ENCODE measurements around the gene POM121C.
"Not testable (repeated sequence)": the region's sequence is repeated elsewhere in the genome, so short reads cannot be mapped to it uniquely, and the experiment has no call there.

The POM121C gene

GRCh38 chr7:75423481-75423880, 62.6 kb downstream of the POM121C start:
- DNase-seq (ENCODE audit: low read depth in 2 of 2): not testable (repeated sequence)

- not testable (repeated sequence) for DNase-seq (ENCODE audit: low read depth in 2 of 2)
Measured at GRCh38 chr7:75421798-75422710, 64.0 kb downstream of the POM121C start.

- DNase-seq (ENCODE audit: low read depth in 2 of 2): not testable (repeated sequence)
Measured at GRCh38 chr7:75420152-75420551, 65.9 kb downstream of the POM121C start.

DNA sequence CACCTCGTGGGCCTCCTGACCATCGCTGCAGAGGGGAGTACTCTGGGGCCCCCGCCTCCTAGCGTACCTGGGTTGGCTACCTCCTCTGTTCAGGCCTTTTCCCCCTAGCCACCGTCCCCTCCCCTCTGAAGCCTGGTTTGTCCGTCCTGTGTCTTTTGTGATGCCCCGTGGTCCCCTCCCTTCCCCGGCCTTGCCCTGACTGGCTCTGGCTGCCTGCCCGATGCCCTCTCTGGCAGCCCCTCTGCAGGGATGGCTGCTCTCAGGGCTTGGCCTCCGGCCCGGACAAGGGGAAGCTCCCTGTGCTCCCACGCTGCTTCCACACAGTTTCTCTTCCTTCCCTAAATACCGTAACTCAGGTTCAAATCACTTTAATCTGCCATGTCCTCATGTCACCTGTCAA, 66.4 kb downstream of the POM121C start:
- not testable (repeated sequence) for DNase-seq (ENCODE audit: low read depth in 2 of 2)

DNA sequence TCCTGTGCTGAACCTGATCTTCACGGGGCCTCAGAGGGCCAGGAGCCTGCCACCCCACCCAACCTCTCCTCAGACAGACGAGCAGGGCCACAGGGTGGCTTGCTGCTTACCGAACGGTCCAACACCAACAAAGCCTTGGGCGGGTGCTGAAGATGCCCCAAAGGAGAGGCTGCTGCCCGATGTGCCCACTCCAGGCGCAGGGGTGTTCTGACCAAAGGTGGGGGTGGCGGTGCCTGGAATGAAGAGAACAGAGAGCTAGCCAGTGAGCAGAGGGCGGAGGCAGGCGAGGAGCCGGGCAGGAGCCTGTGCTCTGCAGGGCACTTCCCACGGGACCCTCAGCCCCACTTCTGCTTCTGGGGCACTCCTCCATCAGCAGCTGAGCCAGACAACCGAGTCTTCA, 66.9 kb downstream of the POM121C start:
- DNase-seq (ENCODE audit: low read depth in 2 of 2): not testable (repeated sequence)

DNA sequence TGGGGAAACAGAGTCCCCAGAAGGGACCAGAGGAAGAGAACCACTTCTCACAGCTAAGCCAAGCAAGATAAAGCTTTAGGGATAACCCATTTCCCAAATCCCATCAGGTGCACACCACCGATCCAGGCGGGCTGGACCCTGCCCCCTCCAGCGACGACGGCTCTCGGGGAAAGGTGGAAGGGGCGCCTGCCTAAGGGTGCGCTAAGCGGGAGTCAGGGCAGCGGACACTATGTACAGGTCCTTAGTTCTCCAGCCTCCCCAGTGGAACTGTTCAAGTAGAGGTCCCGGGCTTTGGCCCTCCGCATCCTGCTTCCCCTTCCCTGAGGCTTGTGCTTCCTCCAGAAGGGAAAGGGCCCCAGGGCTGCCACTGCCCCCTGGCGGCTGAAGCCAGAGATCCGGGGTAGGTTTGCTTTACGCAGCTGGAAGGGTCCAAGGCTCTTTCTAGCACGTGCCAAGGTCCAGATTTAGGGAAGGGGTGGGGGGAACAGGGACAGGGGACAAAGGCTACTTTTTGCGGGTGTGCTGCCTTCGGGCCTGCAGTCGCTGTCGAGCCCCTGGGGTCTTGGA, 67.7 kb downstream of the POM121C start:
- DNase-seq (ENCODE audit: low read depth in 2 of 2): not testable (repeated sequence)

DNA sequence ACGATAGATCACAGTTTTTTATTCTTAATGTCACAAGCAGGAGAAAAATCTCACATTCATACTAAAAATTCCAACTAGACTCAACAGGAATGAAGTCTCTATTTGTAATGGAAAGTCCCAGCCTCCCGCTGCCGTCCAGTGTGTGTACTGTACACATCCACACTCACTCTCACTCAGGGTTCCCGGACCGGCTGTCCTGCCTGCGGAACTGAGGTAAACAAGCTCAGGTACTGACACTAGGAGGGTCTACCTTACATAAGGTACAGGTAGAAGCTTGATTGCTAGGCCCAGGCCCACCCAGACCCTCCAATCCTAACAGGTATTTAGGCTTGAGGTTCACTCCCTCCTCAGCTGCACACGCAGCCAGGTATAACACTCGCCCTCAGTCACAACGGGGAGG, 69.3 kb downstream of the POM121C start:
- DNase-seq (ENCODE audit: low read depth in 2 of 2): not testable (repeated sequence)

DNA sequence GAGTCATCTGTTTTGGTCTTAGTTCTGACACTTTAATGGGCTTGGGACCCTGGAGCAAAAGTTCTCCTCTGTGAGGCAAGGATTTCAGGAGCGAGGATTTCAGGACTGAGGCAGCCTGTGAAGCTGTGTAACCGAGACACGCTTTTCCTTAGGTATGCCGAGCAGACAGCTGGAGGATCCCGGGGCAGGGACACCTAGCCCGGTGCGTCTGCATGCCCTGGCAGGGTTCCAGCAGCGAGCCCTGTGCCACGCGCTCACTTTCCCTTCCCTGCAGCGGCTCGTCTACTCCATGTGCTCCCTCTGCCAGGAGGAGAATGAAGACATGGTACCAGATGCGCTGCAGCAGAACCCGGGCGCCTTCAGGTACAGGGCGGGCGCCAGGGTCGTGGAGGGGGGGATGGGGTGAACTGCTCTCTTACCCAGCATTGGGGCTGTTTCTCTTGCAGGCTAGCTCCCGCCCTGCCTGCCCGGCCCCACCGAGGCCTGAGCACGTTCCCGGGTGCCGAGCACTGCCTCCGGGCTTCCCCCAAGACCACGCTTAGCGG, 70.2 kb downstream of the POM121C start:
- DNase-seq (ENCODE audit: low read depth in 2 of 2): not testable (repeated sequence)

GRCh38 chr7:75415428-75415817, 70.7 kb downstream of the POM121C start:
- DNase-seq (ENCODE audit: low read depth in 2 of 2): not testable (repeated sequence)

DNA sequence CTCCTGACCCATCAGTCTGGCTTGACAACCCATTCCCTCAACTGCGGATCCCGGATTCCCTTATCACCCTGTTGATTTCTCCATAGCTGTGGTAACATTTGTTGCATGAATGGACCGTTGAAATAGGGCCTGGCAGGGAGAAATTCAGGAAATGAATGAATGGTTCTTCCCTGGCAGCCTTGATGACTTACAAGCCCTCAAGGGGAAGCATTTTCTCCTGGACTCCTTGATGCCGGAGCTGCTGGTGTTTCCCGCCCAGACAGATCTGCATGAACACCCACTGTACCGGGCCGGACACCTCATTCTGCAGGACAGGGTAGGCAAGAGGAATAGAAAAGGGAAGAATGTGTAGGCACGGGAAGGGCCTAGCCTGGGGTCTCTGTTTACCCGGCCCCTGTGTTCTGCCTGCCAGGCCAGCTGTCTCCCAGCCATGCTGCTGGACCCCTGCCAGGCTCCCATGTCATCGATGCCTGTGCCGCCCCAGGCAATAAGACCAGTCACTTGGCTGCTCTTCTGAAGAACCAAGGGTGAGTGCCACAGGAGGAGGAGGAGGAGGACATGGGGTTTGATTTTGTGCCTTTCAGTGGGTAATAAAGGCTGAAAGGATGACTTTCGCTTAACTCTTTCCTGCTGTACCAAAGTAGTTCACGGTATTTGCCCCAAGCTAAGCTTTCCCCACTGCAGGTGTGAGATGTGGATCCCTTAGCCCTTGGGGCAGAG, 71.2 kb downstream of the POM121C start:
- DNase-seq (ENCODE audit: low read depth in 2 of 2): not testable (repeated sequence)

DNA sequence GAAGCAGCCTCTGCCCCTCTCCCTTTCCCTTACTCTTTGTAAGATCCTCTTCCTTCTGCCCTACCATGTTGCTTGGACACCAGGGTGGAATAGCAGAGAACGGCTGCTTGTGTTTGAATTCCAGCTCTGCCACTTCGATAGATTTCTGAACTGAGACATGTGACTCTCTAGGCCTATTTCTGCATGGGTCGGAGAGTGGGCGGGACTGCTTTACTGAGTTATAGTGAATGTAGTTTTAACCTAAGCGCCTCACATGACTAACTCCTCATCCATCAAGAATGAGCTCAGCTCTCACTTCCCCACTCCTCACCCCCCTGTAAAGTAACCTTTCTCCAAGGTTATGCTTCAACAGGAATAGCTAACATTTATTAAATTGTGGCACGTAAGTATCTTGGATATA, 71.9 kb downstream of the POM121C start:
- not testable (repeated sequence) for DNase-seq (ENCODE audit: low read depth in 2 of 2)

- not testable (repeated sequence) for DNase-seq (ENCODE audit: low read depth in 2 of 2)
Measured at GRCh38 chr7:75410823-75411173, 75.3 kb downstream of the POM121C start.

GRCh38 chr7:75409880-75410822, 75.9 kb downstream of the POM121C start:
- not testable (repeated sequence) for DNase-seq (ENCODE audit: low read depth in 2 of 2)

GRCh38 chr7:75404663-75405062, 81.4 kb downstream of the POM121C start:
- not testable (repeated sequence) for DNase-seq (ENCODE audit: low read depth in 2 of 2)

- not testable (repeated sequence) for DNase-seq (ENCODE audit: low read depth in 2 of 2)
Measured at GRCh38 chr7:75403455-75404443, 82.3 kb downstream of the POM121C start.

DNA sequence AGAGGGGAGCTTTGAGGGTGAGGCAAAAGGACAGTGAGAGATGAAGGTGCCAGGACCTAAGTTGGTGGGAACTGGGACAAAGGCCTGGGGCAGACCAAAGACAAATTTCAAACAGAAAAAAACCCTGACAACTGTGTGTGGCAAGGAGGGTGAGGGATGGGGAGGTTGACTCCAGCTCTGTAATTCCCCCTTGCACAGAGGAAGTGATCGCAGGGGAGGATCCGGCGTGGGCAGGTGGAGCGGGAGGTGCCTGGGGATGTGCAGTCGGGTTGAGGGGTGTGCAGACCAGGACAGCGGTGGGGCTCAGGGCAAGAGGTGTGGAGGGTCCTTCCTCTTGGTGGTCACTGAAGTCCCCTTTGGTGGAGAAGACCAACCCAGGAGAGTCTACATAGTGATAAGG, 85.5 kb downstream of the POM121C start:
- not testable (repeated sequence) for DNase-seq (ENCODE audit: low read depth in 2 of 2)

- DNase-seq (ENCODE audit: low read depth in 2 of 2): not testable (repeated sequence)
Measured at GRCh38 chr7:75398771-75399700, 87.1 kb downstream of the POM121C start.

- not testable (repeated sequence) for DNase-seq (ENCODE audit: low read depth in 2 of 2)
Measured at GRCh38 chr7:75397865-75398264, 88.2 kb downstream of the POM121C start.

GRCh38 chr7:75395329-75395728, 90.8 kb downstream of the POM121C start, which contains the start of gene TRIM73:
Gene TRIM73 (plus strand): TSS chr7:75395629. CDS start chr7:75398934, 3,305 bp downstream.
- DNase-seq (ENCODE audit: low read depth in 2 of 2): not testable (repeated sequence)

Measured in stimulated activated CD4-positive, alpha-beta T cell treated with anti-CD3 and anti-CD28 coated beads, Interleukin-4, amount 100 ng/mL, for 48 hours (primary cell).